Bronchial epithelial cell (primary cell): ENCODE measurements around the gene AGO3. TPM values are rescaled to one million over a fixed set of nuclear protein-coding genes. Genes with fewer than 3 reads are reported as not detected.
A peak's percentile ranks its signal among the peaks of the same experiment; 100 is the strongest.

ENCODE experiments used
- DNase-seq: peaks from one replicate; pipeline ENCODE4 v3.0.0-alpha.2; 2010; ENCODE audit warnings: low read depth
- FAIRE-seq: peaks from 2 replicates; lab custom pipeline; 2011; peaks lifted over from hg19 to GRCh38; lab: Jason Lieb, UNC
- H3K27me3 ChIP-seq: 2 replicates; pipeline ENCODE4 v1.5.1; 2011; ENCODE audit warnings: low read length; ENCODE audit not compliant: control insufficient read depth, insufficient read depth
- H3K36me3 ChIP-seq: 2 replicates; pipeline ENCODE4 v1.5.1; 2011; ENCODE audit warnings: low read length; ENCODE audit not compliant: control insufficient read depth, insufficient read depth
- H3K4me3 ChIP-seq: 2 replicates; pipeline ENCODE4 v1.5.1; 2011; ENCODE audit warnings: mild to moderate bottlenecking, low read depth, low read length, control low read depth
- total RNA-seq: library from RNA; depleted of rRNA; stranded (reverse); fragments of >200 nt; gene quantifications from 2 replicates; pipeline ENCODE4 v1.2.1, GENCODE V29; 2014
- TF ChIP-seq, protein P1 (sequence below): IDR thresholded peaks from 2 replicates; pipeline ENCODE4 v1.5.1; 2011; ENCODE audit warnings: mild to moderate bottlenecking, moderate library complexity, low read length, control low read depth, inconsistent platforms; ENCODE audit not compliant: insufficient read depth, severe bottlenecking

The AGO3 gene
- total RNA-seq, 1 donor from 2014 or later: 9.5 TPM

DNA sequence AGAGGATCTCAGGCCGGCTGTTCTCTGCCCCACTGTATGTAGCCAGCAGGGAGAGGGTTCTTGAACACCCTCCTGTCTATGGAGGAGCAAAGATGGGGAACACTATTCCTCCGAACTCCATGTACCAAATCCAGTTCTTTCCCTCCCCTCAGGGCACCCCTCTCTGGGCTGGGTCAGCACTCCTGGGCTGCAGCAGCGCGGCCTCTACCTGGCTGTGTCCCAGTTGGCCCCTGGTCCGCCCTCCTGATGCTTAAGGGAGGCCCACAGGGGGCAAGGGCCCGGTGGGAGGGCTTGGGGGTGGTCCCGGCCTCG, 157.3 kb downstream of the AGO3 start:
- FAIRE-seq: no peak
- peaks cover 19% of the 10 kb centered on the region for H3K36me3 ChIP-seq
- TF ChIP-seq, protein P1, sequence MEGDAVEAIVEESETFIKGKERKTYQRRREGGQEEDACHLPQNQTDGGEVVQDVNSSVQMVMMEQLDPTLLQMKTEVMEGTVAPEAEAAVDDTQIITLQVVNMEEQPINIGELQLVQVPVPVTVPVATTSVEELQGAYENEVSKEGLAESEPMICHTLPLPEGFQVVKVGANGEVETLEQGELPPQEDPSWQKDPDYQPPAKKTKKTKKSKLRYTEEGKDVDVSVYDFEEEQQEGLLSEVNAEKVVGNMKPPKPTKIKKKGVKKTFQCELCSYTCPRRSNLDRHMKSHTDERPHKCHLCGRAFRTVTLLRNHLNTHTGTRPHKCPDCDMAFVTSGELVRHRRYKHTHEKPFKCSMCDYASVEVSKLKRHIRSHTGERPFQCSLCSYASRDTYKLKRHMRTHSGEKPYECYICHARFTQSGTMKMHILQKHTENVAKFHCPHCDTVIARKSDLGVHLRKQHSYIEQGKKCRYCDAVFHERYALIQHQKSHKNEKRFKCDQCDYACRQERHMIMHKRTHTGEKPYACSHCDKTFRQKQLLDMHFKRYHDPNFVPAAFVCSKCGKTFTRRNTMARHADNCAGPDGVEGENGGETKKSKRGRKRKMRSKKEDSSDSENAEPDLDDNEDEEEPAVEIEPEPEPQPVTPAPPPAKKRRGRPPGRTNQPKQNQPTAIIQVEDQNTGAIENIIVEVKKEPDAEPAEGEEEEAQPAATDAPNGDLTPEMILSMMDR: no peak
- peak overlapping the region; percentile 93 for H3K4me3 ChIP-seq
- no peaks in the 10 kb centered on the region for H3K27me3 ChIP-seq
- no peak for DNase-seq

DNA sequence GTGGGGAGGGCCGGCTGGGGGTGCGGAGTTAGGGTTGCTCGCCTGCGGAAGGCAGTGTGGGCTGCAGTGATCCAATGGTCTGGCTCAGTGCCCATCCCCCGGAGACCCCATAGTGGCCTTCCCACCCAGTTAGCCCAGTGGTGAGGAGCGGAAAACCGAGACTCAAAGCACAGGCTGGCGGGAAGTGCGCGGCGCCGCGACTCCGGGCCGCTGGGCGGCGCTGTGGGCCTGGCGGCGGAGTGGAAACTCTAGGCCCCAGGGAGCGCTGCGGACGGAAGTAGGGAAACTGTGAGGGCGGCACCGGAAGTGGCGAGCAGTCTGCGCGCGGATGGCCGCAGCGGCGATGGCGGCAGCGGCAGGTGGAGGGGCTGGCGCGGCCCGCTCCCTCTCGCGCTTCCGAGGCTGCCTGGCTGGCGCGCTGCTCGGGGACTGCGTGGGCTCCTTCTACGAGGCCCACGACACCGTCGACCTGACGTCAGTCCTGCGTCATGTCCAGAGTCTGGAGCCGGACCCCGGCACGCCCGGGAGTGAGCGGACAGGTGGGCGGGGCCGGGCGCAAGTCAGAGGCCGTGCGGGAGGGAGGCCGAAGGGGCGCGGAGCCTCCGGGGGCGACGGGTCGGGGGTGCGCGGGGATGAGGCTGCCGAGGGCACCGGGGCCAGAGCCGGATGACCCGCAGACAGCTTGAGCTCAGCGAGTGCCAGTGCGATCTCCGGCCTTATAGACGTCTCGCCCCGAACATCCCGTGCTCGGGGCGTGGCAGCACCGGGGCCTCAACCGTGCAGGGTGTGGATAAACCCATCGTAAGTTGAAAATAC, 157.9 kb downstream of the AGO3 start, which contains the start of gene ADPRS:
ADPRS (plus strand) TSS at position 316 of the 816 bp plus-strand sequence; CDS start at position 329, 13 bp downstream.
- TF ChIP-seq, protein P1: peak; percentile 100
- H3K4me3 ChIP-seq: peak within 1 kb of the TSS; percentile 93
- peak; percentile 64 for DNase-seq
- no peaks in the 10 kb centered on the region for H3K27me3 ChIP-seq
- peaks cover 24% of the 10 kb centered on the region for H3K36me3 ChIP-seq
- no peak for FAIRE-seq

DNA sequence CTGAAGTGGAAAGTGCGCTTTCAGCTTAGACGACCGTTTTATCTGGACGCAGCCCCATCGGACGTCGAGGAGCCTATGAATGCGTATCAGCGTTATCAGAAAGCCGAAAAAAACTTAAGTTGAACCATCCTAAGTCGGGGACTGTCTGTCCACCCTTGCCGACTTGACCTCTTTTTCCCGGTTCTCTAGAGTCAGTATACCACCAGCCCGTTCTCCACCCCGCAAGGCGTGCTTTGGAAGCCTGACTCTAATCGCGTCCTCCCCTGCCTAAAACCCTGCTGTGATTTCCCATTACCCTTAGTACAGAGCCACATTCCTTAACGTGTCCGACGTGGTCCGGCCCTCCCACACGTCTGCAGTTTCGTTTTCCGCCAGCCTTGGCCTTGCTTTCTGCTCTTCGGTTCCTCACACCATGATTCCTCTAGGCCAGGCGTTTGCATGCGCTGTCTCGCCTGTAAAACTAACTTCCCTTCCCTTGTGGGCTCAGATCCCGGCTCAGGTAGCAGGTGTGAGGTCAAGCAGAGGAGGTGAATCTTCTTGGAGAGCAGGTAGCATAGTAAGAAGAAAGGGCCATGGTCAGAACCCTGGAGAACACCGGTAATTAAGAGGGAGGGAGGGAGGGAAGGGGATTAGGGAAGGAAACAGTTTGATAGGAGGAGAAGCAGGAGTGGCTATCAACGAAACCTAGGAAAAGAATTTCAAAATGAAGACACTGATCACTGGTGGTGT, 158.7 kb downstream of the AGO3 start:
- peaks cover 30% of the 10 kb centered on the region for H3K36me3 ChIP-seq
- TF ChIP-seq, protein P1: no peak
- H3K27me3 ChIP-seq: no peaks in the 10 kb centered on the region
- DNase-seq: no peak
- peak; percentile 36 for FAIRE-seq
- H3K4me3 ChIP-seq: peak overlapping the region; percentile 93

DNA sequence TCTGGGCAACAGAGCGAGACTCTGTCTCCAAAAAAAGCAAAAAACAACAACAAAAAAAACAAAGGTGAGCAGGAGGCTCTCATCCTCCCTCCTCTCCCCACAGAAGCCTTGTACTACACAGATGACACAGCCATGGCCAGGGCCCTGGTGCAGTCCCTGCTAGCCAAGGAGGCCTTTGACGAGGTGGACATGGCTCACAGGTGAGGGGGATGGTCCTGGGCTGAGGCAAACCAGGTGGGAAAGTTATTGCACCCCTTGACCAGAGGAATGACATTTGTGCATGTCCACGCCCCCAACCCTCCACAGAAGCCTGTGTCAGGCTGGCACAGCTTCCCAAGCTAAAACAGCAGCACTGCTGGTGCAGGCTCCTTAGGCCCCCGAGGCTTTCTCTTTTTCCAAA, 160.2 kb downstream of the AGO3 start:
- TF ChIP-seq, protein P1: no peak
- Histone ChIP-seq H3K27me3 (no peaks in the 10 kb centered on the region), H3K36me3 (peaks cover 34% of the 10 kb centered on the region), H3K4me3 (no peak overlapping the region)
- no peak for DNase-seq
- FAIRE-seq: no peak

DNA sequence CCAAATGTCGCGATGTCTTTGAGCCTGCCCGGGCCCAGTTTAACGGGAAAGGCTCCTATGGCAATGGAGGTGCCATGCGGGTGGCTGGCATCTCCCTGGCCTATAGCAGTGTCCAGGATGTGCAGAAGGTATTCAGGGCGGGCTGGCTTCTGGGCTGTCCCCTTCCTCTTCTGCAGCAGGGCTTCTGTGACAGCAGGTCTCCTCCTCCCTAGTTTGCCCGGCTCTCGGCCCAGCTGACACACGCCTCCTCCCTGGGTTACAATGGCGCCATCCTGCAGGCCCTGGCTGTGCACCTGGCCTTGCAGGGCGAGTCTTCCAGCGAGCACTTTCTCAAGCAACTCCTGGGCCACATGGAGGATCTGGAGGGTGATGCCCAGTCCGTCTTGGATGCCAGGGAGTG, 160.8 kb downstream of the AGO3 start:
- DNase-seq: no peak
- no peak overlapping the region for H3K4me3 ChIP-seq
- H3K36me3 ChIP-seq: peaks cover 34% of the 10 kb centered on the region
- TF ChIP-seq, protein P1: no peak
- no peaks in the 10 kb centered on the region for H3K27me3 ChIP-seq
- FAIRE-seq: no peak
